ENCODE results near the gene CD34.

GRCh38 chr1:207901041-207901653, 9.8 kb downstream of the CD34 start:
- TF ChIP-seq POLR2AphosphoS5 (IDR thresholded peaks at IDR 0.05; ENCODE audit: low read depth, low read length), result no peak
- TF ChIP-seq POLR2A (IDR thresholded peaks at IDR 0.05; ENCODE audit: low read depth, low read length), result no peak
